G401.6 (cell line): Measurements from ENCODE around the gene RAB26.
"Not testable (repeated sequence)": the region's sequence is repeated elsewhere in the genome, so short reads cannot be mapped to it uniquely, and the experiment has no call there.

ENCODE experiments used
- FAIRE-seq: peaks from 2 replicates; lab custom pipeline; 2012; peaks lifted over from hg19 to GRCh38; lab: Jason Lieb, UNC

RAB26 gene

DNA sequence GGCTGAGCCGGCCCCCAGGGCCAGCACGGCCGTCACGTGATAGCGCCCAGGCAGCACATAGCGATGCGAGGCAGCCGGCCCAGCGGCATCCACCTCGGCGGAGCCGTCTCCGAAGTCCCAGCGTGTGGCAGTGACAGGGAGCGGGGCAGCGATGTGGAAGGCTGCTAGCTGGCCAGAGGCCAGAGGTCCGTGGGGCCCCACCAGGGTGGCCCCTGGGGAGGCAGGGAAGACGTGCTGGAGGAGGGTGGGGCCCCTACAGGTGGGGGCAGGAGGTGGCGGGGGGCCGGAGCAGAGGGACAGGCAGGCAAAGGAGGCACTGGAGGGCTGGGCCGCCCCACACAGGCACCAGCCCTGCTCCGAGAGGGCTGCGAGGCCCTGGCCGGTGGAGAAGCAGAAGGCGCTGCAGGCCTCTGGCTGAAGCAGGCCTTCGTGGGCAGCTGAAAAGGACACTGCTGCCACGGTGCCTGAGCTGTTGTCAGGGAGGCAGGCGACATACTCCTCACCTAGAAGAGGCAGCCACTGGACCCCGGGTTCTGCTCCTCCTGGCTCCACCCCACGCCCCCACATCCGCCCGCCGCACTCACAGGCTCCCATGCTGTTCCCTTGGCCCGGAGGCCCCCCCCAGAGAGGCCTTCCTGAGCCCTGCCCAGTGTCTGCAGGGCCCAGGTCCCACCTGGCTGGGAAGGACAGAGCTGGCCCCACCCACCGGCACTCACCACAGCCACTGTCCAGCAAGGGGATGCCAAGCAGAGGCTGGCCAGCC, 30.3 kb upstream of the RAB26 start:
- not testable (repeated sequence) for FAIRE-seq

DNA sequence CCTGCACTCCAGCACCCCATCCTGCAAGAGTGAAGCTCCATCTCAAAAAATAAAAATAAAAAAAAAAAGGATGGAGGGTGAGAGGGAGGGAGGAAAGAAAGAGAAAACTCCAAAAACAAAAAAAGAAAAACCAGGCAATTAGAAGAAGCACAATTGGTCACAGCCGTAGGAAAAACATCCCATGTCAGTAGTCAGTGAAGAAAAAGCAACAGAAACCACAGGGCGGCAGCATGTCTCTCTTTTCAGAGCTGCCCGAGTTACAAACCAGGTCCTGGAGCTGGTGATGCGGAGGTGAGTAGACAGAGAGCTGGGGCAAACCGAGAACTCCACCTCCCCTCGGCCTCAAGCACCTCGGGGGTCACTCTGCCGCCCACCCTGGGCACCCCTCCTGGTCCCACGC, 27.1 kb upstream of the RAB26 start:
- peak; percentile 92 for FAIRE-seq

DNA sequence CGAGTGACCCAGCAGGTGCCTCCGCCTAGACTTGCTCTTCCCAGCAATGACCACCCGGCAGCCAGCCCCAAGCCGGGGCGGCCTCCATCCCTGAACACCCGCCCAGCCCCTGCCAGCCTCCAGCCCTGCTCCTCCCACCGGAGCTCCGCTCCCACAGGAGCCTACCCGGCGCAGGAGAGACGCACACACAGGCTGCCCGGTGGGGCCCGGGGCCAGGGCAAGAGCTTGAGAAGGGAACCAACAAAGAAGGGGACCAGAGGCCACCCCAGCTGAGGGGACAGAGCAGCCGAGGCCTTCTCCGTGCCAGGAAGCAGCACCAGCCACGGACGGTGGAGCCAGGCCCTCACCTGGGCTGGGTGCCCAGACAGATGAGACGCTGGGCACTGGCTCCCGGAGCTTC, 26.6 kb upstream of the RAB26 start:
- FAIRE-seq: no peak

DNA sequence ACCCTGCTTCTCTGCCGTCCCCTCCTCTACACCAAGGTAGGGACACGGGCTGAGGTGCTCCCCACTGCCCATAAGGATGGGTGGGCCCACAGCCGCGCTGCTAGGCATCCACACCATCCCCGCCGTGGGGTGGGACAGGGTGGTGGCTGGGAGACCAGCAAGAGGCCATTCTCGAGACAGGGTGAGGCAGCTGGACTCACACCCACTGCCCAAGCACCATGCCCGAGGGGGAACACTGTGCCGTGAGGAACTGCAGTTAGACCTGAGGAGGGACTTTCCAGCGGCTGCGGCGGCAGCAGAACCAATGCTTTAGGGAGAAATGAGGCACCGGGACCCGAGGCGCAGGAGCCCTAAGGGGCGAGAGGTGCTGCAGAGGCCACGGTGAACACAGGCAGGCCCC, 26.0 kb upstream of the RAB26 start:
- no peak for FAIRE-seq

DNA sequence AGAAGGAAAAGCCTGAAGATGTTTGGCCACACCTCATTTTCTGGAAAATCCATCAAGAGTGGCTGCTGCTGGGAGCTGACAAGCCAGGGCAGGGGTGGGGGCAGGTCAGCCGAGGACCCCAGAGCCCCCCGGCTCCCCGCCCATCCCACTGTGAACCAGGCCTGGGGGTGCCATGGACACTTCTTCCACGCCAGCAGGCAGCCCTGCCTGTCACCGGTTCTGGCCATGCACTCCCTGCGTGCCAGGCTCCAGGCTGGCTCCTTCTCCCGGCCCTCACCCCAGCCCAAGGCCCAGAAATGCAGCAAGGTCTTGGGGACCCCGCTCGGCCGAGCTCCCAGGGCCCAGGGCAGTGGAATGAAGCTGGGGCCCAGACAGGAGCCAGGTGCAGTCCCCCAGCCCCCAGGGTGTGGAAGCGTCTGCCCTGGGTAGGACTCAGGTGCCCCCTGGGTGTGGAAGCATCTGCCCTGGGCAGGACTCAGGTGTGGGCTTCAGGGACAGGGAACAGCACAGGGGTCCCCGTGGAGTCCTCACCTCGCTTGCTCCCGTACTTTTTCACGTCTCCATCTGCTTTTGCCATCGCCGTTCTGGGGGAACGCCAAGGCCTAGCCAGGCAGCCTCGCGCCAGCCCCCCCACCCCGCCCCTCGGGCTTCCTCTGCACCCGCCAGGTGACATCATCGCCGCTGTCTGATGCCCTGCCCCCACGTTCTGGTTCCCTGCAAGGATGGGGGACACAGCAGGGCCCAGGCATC, 25.3 kb upstream of the RAB26 start:
- FAIRE-seq: not testable (repeated sequence)

DNA sequence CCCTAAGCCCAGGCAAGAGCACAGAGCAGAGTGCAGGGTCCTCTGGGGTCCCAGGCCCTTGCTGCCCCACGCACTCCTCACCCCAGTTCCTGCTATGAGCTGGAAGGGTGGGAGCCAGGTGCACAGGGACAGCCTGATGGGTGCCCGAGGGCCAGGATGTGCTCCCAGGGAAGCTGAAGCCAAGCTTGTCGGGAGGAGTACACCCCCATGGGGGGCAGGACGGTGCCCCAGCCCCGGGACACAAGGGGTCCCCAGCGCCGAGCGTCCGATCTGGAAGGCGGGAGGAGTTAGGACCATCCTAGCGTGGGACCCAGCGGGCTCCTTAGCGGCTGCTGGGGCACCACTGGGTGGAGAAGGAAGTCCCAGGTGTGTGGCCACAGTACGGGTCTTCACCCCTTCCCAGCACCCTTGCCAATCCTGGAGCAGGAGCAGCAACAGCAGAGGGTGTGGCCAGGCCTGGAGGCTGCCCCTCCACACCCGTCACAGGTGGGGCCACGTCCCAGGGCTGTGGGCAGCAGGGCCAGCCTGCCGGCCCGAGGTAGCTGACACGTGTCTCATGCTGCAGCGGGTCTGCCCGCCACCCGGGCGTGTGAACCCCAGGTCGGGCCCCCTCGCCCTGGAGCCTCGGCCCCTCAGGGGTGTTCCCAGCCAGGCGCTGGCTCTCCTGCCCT, 24.6 kb upstream of the RAB26 start:
- FAIRE-seq: not testable (repeated sequence)

DNA sequence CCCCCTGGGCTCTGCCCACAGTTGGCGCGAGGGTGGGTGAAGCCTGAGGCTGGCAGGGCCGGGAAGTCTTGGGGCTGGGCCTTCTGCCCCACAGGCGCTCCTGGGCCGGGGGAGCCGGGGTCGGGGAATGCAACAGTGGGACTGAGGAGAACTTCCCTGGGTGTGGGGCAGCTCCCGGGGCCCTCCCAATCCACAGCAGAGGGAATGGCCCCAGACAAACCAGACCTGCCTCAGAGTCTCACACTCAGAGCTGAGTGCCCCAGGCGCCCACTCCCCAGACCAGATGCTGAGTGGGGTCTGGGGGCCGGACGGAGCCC, 24.1 kb upstream of the RAB26 start:
- not testable (repeated sequence) for FAIRE-seq

DNA sequence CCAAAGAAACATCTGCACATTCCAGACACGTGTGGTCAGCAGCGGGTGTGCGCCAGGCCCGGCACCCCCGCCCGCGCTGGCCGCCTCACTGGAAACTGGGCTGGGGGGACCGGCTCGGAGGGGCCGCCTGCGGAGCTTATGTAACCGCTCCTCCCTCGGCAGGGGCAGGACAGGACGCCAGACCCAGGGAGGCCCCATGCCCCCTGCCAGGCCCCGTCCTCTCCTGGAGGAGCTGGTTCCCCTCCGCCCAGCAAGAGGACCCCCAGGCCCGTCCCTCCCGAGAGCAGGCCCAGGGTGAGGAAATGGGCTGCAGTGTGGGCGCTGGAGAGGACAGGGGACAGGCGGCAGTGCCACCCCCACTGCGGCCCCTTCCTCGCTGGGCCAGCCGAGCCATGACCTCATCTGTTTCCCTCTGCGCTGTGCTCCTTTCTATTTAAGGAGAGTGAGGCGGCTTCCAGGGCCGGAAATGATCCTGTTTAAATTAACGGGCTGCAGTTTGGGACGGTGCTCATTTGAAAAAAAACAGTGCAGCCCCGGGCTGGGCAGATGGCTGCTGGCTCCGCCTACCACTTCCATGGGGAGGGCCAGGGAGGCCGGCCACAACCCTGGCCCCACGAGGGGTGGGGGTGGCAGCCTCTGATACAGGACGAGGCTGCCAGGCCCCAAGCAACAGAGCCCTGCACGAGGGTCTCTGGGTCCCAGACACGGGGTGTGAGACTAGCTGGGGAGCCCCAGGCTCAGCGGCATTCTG, 23.6 kb upstream of the RAB26 start:
- peak; percentile 92 for FAIRE-seq

DNA sequence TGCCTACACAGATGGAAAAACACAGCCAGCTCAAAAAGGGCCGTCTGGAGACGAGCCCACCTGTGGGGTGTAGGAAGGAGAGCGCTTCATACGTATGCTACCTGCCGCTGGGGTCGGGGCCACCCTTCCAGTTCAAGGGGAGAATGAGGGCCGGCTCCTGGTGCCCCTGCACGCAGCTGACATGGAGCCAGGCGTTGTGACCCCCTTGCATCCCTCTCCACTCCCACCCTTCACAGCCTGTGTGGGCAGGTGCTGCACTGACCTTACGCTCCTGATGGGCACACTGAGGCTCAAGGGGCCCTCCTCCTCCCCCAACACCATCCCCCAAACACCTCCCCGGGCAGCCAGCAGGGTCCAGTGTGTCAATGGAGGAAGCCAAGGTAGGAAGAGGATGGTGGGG, 22.8 kb upstream of the RAB26 start:
- not testable (repeated sequence) for FAIRE-seq

DNA sequence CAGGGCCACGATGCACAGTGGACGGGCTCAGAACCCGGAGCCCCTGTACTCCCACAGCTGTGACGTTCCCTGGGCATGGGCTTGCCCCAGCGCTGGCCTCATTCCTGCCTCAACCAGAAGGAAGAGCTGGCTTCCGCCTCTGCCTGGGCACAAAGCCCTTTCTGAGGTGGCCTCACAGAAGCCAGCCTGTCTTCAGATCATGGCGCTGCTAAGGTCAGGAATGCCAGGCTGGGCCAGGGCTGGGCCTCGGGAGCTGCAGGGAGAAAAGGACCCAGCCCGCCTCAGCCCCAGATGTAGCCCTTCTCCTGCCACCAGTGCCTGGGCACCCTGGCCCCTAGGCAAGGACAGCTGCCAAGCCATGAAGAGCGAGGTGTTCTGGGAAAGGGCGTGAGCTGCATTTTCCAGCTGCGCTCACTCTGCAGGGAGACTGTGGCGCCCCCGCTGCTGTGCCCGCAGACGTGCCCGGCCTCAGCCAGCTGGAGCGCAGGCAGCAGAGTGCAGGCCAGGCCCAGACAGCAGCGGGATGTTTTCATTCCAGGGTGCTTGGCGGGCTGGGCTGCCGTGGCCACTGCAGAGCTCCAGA, 22.2 kb upstream of the RAB26 start:
- not testable (repeated sequence) for FAIRE-seq

DNA sequence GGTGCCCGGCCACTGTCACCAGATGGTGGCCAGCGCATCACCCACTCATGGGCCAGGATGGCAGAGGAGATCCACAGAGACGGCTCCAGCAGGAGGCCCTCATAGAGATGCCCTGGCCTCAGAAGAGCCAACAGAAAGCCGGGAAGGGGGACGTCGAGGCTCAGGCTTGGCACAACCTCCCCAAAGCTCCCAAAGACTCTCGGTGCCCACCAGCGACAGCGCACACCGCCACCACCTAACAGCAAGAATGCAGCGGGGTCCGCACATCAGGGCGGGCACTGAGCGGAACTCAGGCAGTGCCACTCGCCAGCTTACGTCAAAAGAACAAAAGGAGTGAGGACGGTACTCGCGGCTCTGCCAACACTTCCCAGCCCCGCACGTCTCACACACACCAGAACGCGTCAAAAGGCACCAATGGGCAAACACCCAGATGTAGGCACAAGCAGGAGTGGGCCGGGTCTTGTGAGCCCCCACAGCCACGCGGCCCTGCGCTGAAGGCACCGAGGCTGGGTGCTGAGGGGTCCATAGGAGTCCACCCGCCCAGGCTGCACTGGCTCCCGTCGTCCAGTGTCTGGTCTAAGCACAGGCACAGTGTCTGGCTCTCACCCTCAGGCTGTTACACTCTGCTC, 21.4 kb upstream of the RAB26 start:
- not testable (repeated sequence) for FAIRE-seq

DNA sequence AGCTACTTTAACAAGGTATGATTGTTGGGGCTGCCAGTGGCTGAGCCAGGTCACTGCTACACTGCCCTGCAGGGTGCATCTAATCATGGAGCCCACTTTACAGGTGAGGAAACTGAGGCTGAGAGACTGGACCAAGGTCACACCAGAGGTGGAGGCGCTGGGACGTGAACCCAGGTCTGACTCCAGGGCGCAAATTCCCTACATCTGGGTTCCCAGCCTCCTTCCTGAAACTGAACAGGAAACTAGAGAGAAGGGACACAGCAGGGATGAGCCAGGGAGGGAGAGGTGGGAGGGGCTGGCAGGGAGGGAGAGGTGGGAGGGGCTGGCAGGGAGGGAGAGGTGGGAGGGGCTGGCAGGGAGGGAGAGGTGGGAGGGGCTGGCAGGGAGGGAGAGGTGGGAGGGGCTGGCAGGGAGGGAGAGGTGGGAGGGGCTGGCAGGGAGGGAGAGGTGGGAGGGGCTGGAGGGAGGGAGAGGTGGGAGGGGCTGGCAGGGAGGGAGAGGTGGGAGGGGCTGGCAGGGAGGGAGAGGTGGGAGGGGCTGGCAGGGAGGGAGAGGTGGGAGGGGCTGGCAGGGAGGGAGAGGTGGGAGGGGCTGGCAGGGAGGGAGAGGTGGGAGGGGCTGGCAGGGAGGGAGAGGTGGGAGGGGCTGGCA, 20.7 kb upstream of the RAB26 start:
- not testable (repeated sequence) for FAIRE-seq

DNA sequence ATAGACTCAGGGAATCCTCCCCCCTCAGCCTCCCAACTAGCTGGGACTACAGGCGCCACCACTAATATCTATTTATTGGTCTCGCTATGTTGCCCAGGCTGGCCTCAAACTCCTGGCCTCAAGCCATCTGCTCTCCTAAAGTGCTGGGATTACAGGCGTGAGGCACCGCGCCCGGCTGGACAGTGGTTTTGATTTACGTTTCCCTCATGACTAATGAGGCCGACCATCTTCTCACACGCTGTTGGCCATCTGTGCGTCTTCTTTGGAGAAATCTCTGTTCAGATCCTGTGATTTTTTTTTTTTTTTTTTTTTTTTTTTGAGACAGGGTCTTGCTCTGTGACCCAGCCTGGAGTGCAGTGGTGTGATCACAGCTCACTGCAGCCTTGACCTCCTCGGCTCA, 19.2 kb upstream of the RAB26 start:
- FAIRE-seq: not testable (repeated sequence)

DNA sequence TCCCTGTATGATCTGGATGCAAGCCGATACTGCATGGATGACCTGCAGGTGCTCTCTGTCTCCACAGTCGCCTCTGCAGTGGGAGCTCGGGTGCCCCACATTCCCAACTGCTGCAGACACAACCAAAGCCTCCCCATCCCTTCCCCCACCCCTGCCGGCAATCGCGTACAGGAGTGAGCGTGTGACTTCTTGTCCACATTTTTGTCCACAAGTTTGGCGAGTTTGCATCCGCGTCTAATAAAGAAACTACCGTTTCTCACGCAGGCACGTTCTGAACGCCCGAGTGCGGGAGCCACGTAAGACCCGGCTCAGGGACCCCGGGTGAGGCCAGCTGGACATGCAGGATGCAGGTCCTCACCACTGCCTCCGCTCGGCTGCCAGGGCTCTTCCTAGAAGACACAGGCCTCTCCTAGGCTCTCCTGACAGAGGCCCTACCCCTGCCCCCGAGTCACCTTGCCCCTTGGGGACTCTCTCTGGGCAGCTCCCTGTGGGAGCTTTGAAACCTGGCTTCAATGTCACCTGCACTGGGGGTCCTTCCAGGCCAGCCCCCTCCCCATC, 18.5 kb upstream of the RAB26 start:
- FAIRE-seq: not testable (repeated sequence)

DNA sequence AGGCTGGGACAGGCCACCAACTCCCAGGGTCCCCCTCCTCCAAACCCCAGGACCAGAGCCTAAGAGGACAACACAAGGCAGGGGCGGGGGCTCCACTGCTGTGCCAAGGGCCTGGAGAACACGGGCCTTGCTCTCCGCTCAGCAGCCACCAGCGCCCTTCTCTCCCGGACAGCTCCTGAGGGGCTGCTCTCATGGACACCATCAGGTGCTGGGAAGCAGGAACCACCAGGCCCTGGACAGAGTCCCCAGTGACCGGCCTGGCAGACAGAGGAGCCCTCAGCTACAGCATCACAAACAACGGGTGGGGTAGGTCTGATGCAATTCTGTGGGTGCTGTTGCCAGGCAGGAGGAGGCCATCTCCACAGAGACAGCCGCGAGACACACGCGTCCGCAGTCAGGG, 14.6 kb upstream of the RAB26 start:
- FAIRE-seq: not testable (repeated sequence)

DNA sequence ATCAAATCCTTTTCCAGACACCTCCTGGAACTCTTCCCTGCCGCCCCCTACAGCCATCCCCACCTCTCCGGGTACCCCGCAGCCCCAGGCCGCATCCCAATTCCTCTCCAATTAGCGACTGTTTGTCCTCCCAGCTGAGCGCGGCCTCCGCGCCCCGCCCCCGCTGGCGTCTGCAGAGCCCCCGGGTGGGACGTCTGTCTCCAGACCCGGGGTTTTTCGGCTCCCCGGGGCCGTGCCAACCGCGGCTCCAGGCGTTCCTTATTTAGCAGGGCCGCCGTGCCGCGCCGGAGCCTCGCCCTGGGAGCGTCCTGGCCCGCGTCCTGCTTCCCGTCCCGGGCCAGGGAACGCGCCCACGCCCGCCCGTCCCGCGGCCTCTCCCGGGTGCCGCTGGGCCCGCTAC, 13.4 kb upstream of the RAB26 start:
- FAIRE-seq: not testable (repeated sequence)

DNA sequence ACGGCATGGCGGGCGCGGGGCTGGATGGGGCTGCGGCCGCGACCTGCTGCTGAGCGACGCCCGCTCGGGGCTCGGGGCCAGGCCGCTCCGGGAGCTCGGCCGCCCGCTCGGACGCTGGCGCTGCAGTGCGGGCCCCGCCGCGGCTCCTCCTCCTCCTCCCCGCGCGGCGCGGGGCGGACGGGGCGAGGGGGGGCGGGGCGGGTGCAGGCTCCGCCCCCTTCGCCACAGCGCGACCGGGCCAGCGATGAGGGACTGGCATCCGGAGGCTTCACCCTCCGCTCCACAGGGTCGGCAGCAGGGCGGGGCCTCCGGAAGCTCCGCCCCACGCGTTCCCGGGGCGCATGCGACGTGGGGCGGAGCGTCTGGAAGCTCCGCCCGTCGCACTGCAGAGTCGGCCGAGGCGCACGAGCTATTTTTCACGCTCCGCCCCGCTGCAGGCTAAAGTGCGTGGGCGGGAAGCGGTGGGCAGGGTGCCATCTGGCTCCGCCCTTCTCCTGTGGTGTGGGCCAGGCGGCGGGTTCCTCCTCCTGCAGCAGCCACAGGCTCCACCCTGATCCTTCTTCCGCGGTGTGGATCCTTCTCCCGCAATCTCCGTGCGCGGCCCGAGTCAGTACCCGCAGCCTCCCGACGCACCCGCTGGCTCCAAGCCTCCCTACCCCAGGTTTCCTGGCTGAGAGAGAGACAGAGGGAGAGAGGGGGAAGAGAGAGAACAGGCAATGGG, 12.5 kb upstream of the RAB26 start, which contains the start of gene PKD1:
Gene PKD1 (minus strand): TSS at position 129 of the 721 bp plus-strand sequence. CDS start 209 bp downstream, outside the sequence.
- peak; percentile 91 for FAIRE-seq

DNA sequence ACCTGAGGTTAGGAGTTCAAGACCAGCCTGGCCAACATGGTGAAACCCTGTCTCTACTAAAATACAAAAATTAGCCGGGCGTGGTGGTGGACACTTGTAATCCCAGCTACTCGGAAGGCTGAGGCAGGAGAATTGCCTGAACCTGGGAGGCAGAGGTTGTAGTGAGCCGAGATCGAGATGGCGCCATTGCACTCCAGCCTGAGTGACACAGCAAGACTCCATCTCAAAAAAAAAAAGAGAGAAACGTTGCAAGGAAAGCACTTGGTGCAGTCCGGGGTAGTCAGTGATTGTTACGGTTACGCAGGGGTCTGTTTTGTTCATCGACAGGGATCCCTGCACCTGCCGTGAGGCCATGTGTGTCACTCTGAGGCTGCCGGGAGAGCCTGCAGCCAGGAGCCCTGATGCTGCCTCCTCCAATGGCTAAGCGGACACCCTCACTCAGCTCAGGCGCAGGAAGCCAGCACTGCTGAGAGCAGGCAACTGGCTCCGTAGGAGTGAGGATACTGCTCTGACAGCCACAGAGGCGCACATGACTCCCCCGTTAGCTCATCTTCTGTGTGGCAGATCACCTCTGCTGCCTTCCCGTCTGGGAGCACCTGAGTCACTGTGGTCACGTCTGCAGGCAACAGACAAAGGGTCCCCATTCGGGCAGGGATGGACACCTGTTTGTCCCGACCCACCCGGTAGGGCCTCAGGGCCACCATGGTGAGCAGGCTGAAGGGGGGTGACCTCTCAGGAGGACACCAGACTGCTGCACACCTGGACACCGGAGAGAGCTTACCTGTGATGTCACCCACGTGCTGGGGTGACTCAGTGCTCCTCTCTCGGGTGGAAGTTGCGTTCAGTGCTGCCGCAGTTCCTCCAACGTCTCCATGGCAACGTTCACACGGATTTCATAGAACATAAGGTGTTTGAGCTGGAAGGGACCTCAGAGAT, 5.2 kb upstream of the RAB26 start:
- no peak for FAIRE-seq
